CD4-positive, alpha-beta T cell treated with Interleukin-17A for 1 hour (primary cell): ENCODE measurements around the gene NHLH1.
"Not testable (repeated sequence)": the region's sequence is repeated elsewhere in the genome, so short reads cannot be mapped to it uniquely, and the experiment has no call there.

ENCODE experiments used
- DNase-seq: peaks from one replicate; pipeline ENCODE4 v3.0.0-alpha.2; 2020

The NHLH1 gene

DNA sequence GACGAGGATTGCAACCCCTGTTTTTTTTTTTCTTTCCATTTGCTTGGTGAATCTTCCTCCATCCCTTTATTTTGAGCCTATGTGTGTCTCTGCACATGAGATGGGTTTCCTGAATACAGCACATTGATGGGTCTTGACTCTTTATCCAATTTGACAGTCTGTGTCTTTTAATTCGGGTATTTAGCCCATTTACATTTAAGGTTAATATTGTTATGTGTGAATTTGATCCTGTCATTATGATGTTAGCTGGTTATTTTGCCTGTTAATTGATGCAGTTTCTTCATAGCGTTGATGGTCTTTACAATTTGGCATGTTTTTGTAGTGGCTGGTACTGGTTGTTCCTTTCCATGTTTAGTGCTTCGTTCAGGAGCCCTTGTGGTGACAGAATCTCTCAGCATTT is 21.5 kb downstream of the NHLH1 start:
- DNase-seq: not testable (repeated sequence)

GRCh38 chr1:160394673-160395072 is 27.8 kb downstream of the NHLH1 start:
- no peak for DNase-seq

- no peak for DNase-seq
Measured at GRCh38 chr1:160397651-160398050, 30.8 kb downstream of the NHLH1 start.

DNA sequence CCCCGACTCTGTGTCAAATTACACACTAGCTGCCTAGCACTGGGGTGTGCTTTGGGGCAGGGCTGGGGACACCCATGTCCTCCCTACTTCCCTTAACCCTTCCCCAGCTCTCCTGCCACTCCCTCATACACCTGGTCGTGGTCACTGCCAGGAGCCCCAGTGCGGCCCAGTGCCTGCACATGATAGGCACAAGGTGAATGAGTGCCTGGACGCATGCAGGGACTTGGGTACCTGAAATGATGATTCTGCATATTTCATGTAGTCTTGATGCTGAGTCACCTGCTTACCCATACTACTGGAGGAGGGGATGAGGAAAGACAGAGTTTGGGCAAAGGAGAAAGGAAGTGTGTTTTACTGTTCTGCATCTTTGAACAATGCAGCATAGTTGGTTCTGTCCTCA is 32.0 kb downstream of the NHLH1 start:
- DNase-seq: no peak

GRCh38 chr1:160399544-160400222 is 32.8 kb downstream of the NHLH1 start:
- no peak for DNase-seq

DNA sequence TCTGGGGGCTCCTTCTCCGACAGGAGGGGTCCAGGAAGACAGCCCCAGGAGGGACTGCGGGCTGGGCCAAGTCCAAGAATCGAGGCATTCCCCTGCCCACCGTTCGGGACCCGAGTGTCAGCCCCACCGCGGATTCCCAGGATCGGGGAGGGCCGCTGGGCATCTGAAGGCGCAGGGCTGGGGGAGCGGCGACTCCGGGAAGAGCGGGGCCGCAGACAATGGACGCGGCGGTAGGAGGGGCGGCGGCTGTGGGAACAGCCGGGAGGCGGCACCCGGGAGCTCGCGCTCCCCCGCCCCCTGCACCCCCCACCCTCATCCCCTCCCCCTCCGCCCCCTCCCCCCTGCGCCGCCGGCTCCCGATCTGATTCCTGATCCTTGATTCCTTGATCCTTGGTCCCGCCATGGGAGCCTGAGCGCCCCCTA is 33.4 kb downstream of the NHLH1 start, which contains the start of gene VANGL2:
TSS of gene VANGL2 (plus strand) at position 342 of the 423 bp plus-strand sequence. CDS start 15,274 bp downstream, outside the sequence.
- DNase-seq: peak; percentile 47

DNA sequence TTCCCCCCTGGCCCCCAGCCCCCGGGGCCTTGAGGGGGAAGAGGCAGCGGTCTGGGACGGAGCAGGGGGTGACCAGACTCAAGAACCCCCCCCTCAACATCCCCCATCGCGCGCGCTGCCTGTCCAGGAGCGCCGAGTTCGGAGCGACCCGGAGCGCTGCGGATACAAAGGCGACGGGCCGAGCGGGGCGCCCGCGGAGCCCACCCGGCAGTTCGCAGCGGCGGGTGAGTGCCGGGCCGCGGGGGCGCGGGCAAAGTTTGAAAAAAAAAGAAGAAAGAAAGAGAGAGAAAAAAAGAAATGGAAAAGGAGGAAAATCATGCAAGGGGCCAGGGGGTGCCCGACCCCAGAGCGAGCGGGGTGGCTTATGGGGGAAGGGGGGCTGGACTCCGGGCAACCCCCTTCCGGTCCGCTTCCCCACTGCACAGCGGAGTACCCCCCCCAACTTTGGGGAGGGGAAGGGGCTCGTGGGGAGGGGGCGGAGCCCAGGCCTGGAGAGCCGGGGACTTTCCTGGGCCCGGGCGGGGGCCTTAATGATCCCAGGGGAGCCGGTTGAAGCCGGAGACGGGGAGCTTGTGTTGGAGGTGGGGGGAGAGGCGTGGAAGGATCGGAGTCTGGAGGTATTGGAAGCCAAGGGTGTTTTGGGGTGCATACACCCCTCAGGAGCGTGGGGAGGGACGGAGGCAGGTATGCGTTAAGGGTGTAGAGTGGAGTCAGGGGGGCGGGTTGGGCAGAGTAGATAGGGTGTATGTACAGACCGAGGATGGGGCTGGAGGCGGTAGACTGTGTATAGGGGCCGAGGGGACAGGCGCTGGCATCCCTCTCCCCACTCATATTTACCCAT is 34.0 kb downstream of the NHLH1 start:
- no peak for DNase-seq

- DNase-seq: no peak
Measured at GRCh38 chr1:160401487-160401805, 34.6 kb downstream of the NHLH1 start.

GRCh38 chr1:160402001-160402795 is 35.3 kb downstream of the NHLH1 start:
- no peak for DNase-seq

- no peak for DNase-seq
Measured at GRCh38 chr1:160403244-160403643, 36.4 kb downstream of the NHLH1 start.

GRCh38 chr1:160404094-160404493 is 37.2 kb downstream of the NHLH1 start:
- no peak for DNase-seq

DNA sequence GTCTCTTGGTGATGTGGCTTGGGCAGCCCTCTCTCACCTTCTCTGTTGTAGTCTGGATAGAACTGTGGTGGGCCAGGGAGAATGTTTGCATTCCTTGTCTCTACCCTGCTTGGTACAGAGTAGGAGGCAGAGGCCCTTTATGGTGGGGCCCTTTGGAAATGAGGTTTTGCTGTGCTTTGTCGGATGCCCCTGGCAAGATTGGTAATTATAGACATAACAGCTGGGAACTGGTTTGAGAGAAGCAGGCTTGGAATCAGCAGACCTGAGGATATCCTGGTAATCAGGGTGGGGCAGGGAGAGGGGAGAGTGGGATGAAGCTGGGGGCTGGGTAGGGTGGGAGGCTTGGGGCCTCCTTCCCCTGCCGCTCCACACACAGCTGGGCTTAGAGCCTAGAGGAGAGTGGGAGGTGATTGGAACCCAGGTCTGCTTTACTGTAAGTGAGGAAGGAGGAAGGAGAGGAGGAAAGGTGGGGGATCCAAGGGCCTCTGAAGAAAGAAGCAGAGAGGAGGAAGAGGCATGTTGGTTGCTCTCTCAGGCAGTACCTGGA is 38.5 kb downstream of the NHLH1 start:
- DNase-seq: no peak

DNA sequence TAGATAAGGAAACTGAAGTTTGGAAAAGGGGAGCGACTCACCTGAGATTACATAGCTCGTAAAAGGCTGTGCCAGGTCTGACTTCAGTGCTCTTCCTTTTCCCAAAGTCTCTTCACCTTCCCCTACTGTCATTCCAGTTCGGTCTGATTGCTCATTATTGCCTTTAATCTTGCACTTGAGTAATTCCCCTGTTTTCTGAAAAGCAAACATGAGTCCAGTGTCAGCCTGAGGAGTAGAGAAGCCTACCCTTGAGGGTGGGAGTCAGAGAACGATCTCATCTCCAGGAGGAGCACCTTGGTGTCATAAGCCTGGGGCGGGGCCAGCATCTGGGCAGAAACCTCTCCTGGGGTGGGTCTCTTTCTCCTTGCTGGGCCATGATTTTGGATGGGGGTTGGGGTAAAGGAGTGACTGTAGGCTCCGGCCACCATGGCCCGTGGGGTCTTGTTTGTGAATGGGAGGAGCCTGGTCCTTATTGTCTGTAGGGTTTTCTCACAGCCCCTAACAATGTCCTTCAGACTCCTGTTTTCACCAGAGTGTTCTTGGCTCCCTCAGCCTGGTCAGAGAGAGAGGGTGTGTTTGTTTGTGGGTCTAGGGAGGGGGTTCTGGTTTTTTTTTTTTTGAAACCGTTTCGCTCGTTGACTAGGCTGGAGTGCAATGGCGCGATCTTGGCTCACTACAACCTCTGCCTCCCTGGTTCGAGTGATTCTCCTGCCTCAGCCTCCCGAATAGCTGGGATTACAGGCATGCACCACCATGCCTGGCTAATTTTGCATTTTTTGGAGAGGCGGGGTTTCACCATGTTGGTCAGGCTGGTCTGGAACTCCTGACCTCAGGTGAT is 39.5 kb downstream of the NHLH1 start:
- DNase-seq: no peak

DNA sequence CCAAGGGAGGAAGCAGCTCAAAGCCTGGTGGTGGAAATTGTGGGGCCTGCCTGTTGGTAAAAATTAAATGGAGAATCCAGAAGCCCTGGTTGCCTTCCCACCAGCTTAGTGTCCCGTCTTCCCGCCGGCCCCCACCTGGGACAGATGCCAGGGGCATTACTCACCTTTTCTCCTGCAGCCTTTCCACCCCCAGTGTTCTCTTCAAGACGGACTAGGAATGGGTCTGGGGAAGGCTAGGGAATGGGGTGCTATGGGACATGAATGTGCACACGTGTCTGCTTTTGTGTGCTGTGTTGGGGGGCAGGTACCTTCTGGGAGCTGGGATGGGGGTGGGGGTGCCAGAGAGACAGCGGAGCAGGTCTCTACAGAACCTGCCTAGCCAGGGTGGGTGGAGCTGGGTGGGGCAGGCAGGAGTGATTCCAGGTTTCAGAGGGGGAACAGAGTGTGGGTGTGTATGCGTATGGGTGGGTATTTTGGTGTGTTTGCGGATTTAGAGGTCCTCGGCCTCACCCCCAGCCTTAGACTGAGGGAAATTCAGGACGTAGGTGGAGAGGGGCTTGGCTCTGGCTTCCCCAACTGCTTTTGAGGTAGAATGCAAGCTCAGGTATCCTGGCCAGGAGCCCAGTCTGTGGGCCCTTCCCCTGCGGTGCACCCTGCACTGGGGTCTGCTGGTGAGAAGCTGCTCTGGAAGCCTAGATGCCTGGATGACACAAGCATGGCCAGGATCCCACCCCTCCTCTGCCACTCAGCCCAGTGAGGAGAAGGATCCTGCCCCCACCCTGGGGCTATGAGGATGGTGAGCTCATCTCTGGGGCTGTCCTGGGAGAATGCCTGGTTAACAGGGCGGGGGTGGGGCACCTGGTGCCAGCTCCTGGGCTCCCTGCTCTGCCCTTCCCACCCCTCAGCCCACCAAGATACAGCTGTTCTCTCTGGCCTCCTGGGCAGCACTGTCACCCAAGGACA is 41.2 kb downstream of the NHLH1 start:
- DNase-seq: no peak

GRCh38 chr1:160408864-160409263 is 42.0 kb downstream of the NHLH1 start:
- no peak for DNase-seq

DNA sequence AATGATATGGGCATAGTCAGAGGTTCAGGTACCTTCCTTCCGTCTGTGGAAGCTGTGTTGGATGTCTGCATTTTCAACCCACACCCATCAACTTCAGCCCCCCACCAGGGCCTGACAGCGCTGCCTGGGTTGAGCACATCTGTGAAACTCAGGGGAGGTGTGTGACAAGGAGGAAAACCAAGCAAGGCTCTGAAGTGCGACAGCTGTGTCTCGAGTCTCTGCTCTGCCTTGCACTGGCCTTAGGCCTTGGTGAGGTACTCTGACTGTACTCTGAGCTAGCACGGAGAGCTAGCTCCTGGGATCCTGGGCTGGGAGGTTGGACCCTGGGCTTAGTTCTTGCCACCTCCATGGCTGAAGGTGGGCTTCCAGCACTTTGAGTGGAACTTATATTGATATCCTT is 42.6 kb downstream of the NHLH1 start:
- DNase-seq: no peak

DNA sequence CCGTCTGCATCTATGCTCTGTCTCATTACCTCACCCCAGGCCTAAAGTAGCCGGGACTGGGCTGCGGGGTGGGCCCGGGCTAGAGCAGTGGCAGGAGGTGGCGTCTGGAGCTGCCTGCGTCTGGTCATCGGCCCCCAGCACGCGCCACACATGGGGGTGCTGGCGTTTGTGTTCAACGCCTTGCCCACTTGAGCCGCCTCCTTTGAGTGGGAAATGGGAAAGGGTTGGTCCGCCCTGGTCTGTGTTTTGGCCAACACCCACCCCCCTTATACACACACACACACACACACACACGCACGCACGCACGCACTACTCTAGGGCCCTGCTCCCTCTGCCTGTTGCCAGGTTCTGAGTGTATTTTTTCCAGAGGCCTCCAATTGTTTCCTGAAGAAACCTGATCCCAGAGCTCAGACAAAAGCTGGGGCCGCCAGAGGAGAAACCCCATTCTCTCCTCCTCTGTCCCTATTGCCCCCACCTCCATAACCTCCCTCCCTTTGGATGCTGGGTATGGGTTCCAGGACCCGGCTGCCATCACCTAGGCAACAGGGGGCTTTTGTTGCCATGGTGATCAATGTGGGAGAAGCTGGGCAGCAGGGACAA is 43.6 kb downstream of the NHLH1 start:
- DNase-seq: no peak

- no peak for DNase-seq
Measured at GRCh38 chr1:160411271-160412027, 44.6 kb downstream of the NHLH1 start.

DNA sequence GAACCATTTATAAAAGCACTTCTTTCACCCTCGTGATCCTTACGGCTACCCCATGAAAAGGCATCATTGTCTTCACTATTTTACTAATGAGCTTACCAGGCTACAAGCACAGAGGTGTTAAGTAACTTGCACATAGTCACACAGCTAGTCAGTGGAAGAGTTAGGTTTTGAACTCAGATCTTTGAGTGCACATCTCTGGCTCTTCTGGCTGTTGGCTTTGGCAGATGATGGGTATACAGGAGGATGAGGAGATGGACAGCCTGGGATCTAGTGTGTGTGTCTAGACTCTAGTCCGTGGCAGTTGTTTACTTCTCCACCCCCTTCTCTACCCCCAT is 45.1 kb downstream of the NHLH1 start:
- no peak for DNase-seq

- DNase-seq: no peak
Measured at GRCh38 chr1:160413716-160414115, 46.8 kb downstream of the NHLH1 start.
